ENCODE results near the gene BPIFA1. TPM values are rescaled to one million over a fixed set of nuclear protein-coding genes. Genes with fewer than 3 reads are reported as not detected.

Gene BPIFA1
- total RNA-seq, 1 donor from 2014 or later: not detected

DNA sequence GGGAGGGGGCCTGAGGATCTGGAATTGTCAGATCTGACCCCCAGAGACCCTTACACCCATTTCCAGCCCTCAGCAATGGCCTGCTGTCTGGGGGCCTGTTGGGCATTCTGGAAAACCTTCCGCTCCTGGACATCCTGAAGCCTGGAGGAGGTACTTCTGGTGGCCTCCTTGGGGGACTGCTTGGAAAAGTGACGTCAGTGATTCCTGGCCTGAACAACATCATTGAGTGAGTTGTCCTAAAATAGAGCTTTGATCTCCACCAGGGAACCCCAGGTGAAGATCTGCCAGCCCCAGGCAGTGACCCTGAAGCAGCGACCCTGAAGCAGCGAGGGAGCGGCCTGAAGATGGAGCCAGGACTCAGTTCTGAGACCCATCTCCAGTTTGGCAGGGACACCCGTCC lies 2.2 kb downstream of the BPIFA1 start:
- intact Hi-C loops (cut with DNase I): no loop called here
- DNase-seq (ENCODE audit: missing footprints) (no peak), ATAC-seq (no peak)

DNA sequence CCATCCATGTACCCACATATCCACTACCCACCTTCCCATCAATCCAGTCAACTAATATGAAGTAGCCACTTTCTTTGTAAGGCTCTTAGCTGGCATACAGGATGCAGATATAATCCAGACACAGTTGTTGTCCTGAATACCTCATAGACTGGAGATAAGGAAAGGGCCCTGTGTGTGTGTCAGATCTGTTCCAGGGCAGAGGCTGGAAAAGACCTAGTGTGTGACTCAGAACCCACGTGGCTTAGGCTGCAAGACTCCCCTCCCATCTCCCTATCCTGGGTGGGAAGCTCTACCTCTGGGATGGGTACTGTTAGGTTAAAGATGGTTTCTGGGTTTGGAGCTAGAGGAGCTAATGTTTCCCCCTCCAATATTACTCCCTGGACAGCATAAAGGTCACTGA lies 3.6 kb downstream of the BPIFA1 start:
- no peak for DNase-seq (ENCODE audit: missing footprints)
- intact Hi-C loops (cut with DNase I): no loop called here
- no peak for ATAC-seq

- no peak for ATAC-seq
- intact Hi-C loops (cut with DNase I): no loop called here
- DNase-seq (ENCODE audit: missing footprints): no peak
Measured at GRCh38 chr20:33239979-33240736, 4.4 kb downstream of the BPIFA1 start.

DNA sequence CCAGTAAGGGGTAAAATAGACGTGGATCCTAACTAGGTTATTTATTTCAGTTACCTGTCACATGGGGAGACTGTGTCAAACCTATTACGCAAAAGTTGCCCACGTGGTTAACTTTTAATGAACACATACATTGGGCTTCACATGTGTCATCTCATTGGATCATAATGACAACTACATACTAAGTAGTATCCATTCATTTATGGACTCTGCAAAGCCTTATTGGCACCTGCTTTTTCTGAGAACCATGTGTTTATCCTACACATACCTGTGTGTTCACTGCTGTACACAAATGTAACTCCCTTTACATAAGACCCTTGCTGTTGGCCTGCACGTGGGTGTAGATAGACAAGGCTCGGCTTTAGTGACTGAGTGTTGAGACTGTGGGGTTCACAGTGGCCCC lies 5.1 kb downstream of the BPIFA1 start:
- DNase-seq (ENCODE audit: missing footprints) (no peak), ATAC-seq (no peak)
- intact Hi-C loops (cut with DNase I): no loop called here

DNA sequence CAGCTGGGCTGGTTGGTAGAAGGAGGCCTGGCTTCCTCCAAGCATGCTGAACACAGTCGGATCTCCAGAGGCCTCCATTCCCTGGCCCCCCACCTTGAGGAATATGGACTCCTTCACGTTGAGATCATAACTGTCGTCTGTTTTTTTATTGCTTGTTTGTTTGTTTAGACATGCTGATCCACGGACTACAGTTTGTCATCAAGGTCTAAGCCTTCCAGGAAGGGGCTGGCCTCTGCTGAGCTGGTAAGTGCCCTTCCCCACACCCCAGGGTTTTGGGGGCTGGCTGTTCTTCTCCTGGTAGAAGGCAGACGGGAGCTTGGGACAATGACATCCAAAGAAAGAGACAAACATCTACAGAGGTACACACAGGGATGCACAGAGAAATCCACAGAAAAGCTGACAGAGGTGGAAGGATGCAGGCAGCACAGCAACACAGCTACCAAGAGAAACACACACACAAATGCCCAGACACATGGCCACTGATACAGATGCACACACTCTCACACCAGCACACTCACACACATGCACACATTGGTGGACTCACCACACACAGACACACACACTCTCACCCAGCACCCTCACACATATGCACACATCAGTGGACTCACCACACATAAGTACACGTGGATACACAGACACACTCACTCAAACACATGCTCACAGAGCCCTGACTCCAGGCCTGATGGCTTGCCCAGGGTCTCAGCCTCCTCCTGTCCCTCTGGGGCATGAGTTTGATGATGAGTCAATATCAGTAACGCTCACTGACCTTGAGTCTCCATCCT lies 6.7 kb downstream of the BPIFA1 start:
- DNase-seq (ENCODE audit: missing footprints) (no peak), ATAC-seq (no peak)
- intact Hi-C loops (cut with DNase I): no loop called here

GRCh38 chr20:33246077-33246476 lies 10.3 kb downstream of the BPIFA1 start:
- ATAC-seq (no peak), DNase-seq (ENCODE audit: missing footprints) (no peak)
- intact Hi-C loops (cut with DNase I): no loop called here

DNA sequence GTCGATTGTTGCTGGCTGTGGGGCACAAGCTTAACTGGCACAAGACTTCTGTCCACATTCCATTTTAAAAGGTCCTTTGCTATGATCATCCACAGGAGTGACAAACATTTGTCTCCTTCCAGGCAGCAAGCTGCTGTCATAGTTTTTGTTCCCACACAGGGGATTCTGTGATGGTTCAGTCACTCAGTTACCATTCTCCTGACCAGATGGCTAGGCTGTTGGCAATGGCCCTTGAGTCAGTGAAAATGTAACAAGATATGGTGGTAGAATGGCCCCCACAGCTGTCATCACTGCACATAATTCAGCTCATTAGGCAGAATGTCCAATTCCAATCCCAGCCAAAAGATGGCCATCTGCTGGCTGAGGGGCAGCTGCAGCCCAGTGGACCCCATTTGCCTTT lies 13.7 kb downstream of the BPIFA1 start:
- ATAC-seq: no peak
- no peak for DNase-seq (ENCODE audit: missing footprints)
- intact Hi-C loops (cut with DNase I): no loop called here

GRCh38 chr20:33250666-33251065 lies 14.9 kb downstream of the BPIFA1 start:
- no peak for ATAC-seq

GRCh38 chr20:33251496-33251895 lies 15.7 kb downstream of the BPIFA1 start:
- intact Hi-C loops (cut with DNase I): no loop called here
- ATAC-seq: no peak
- DNase-seq (ENCODE audit: missing footprints): no peak

More at GRCh38 chr20:33250666-33251065, 14.9 kb downstream of the BPIFA1 start:
- DNase-seq (ENCODE audit: missing footprints): no peak
- intact Hi-C loops (cut with DNase I): no loop called here

- intact Hi-C loops (cut with DNase I): no loop called here
- DNase-seq (ENCODE audit: missing footprints): no peak
- no peak for ATAC-seq
Measured at GRCh38 chr20:33252460-33252859, 16.7 kb downstream of the BPIFA1 start.

DNA sequence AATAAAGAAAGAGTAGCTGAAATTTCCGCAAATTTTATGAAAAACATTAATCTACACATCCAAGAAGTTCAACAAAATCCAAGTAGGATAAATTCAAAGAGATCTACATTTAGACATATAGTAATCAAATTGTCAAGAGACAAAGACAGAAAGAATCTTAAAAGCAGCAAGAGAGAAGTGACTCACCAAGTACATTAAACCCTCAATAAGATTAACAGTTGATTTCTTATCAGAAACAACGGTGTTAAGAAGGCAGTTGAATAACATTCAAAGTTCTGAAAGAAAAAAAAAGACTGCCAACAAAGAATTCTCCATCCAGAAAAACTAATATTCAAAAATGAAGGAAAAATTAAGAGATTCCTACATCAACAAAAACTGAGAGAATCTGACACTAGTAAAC lies 19.2 kb downstream of the BPIFA1 start:
- ATAC-seq (no peak), DNase-seq (ENCODE audit: missing footprints) (no peak)
- intact Hi-C loops (cut with DNase I): no loop called here

DNA sequence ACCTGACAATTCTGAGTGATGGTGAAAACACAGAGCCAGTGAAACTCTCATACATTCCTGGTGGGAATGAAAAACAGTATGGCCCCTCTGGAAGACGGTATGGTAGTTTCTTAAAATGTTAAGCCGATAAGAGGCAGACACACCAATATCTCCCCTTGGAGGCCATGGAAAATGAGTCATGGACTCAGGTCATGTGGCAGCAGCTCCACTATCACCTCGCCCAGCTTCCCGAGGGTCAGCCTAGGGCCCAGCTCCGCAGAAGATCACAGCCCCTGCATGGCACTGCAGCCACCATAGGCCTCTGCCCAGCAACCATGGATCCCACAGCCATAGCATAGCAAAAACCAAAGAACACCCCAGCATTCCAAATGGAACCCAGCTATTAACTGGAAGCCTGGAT lies 21.4 kb downstream of the BPIFA1 start:
- DNase-seq (ENCODE audit: missing footprints) (no peak), ATAC-seq (no peak)
- intact Hi-C loops (cut with DNase I): no loop called here

DNA sequence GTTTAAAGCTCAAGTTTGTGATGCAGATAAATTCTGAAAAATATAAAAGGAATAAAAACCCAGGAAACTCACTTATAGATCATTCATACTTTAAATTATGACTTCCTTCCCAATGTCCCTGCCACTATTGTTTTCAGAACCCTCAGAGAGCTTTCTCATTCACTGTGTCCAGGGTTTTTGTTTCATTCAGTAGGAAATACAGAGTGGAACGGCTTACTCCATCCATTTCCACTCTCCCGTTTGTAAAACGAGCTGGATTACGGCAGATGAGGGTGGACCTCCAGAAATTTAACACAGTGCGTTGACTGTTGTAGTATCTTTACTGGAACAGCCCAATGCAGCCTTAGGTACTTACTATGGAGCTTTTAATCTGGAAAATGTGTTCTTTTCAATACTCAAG lies 23.6 kb downstream of the BPIFA1 start:
- ATAC-seq (no peak), DNase-seq (ENCODE audit: missing footprints) (no peak)
- intact Hi-C loops (cut with DNase I): no loop called here

- DNase-seq (ENCODE audit: missing footprints): no peak
- intact Hi-C loops (cut with DNase I): no loop called here
- ATAC-seq: no peak
Measured at GRCh38 chr20:33261465-33261864, 25.7 kb downstream of the BPIFA1 start.

- DNase-seq (ENCODE audit: missing footprints): no peak
- ATAC-seq: no peak
- intact Hi-C loops (cut with DNase I): no loop called here
Measured at GRCh38 chr20:33262658-33263065, 26.9 kb downstream of the BPIFA1 start.

GRCh38 chr20:33263784-33264183 lies 28.0 kb downstream of the BPIFA1 start:
- ATAC-seq (no peak), DNase-seq (ENCODE audit: missing footprints) (no peak)
- intact Hi-C loops (cut with DNase I): no loop called here

DNA sequence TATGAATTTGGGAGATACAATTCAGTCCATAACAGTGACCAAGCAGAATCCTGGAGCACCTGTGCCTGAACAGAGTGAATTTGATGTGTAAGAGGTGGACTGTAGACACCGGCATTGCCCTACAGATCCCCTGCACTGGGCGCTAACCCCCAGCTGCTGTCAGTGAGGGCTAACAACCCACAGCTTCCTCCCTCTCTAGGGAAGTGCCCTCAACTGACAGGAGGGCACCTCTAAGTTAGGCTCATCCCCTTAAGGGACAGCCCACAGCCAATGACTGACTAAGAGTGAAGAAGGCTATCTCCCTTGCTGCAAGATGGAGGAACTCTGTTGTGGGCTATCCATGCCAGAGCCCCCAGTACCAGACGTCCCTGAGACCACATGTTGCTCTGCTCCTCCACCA lies 31.9 kb downstream of the BPIFA1 start:
- intact Hi-C loops (cut with DNase I): no loop called here
- no peak for ATAC-seq
- DNase-seq (ENCODE audit: missing footprints): no peak

DNA sequence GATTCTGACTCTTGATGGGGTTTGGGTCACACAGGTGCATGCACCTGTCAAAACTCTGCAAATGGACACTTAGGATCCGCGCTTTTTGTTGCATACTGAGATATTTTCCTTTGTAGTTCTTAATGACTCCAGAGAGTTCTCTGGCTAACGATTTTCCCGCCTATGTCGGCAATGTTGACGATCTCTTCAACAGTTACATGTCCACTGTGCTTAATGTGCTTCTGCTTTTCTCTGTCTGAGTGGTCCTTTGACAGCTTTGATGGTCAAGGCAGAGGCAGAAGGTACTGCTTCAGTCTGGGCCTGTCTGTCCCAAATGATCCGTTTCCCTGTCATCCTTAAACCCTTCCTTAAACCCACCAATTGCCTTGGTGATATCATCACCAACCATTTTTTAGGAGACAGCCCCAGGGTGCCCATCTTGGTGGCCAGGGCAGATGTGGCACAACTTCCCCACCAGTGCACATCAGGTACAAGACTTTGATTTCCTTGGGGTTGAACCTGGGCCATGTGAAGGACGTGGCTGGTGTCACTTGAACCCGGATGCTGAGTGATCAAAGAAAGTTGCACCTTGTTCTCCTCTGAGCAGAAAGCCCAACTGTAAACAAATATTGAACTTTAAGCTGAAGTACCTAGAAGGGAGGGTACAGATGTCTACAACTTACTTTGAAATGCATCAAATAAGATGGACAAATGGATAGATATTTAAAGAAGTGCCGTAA lies 36.5 kb downstream of the BPIFA1 start:
- no peak for DNase-seq (ENCODE audit: missing footprints)
- no peak for ATAC-seq
- intact Hi-C loops (cut with DNase I): no loop called here

- DNase-seq (ENCODE audit: missing footprints): no peak
- ATAC-seq: no peak
- intact Hi-C loops (cut with DNase I): no loop called here
Measured at GRCh38 chr20:33273117-33273851, 37.5 kb downstream of the BPIFA1 start.

Measured in Right ventricle myocardium inferior (tissue), 1 donor.